Measurements from ENCODE around the gene ADGRA1. TPM values are rescaled to one million over a fixed set of nuclear protein-coding genes. Genes with fewer than 3 reads are reported as not detected.

Gene ADGRA1
- total RNA-seq, 3 donors from 2014 or later (not counting 1 experiment from before 2014, with no cell fraction given) = not detected

GRCh38 chr10:133059571-133059970 lies 28.2 kb upstream of the ADGRA1 start:
- Histone ChIP-seq H3K9me3 (ENCODE audit: control insufficient read depth, insufficient read depth, low read length) (no peaks in the 10 kb centered on the region), H3K27me3 (ENCODE audit: control insufficient read depth, insufficient read depth, low read length) (no peaks in the 10 kb centered on the region), H3K36me3 (ENCODE audit: control insufficient read depth, insufficient read depth, low read length) (no peaks in the 10 kb centered on the region), H3K4me3 (ENCODE audit: low read length) (no peak overlapping the region), H3K27ac (ENCODE audit: low read length) (no peak overlapping the region), H3K4me1 (ENCODE audit: control insufficient read depth, insufficient read depth, low read length) (peaks cover 20% of the 10 kb centered on the region)
- 86% methylated on average over 9 of the region's 9 CpGs for WGBS (ENCODE audit: insufficient coverage)
- no peak for DNase-seq
- Mint-ChIP-seq H3K27ac (no peak overlapping the region), H3K36me3 (no peaks in the 10 kb centered on the region), H3K9me3 (no peaks in the 10 kb centered on the region), H3K4me3 (peak overlapping the region; percentile 64), H3K4me1 (peaks cover 13 to 23% of the 10 kb centered on the region in 2 donors), H3K27me3 (ENCODE audit: low read depth in 2 of 2) (peaks cover 0 to 5% of the 10 kb centered on the region in 2 donors)
- intact Hi-C loops (cut with micrococcal nuclease) = no loop called here
- ATAC-seq = no peak
- TF ChIP-seq CTCF (IDR thresholded peaks at IDR 0.05) = no peak

GRCh38 chr10:133060022-133060421 lies 27.7 kb upstream of the ADGRA1 start:
- H3K36me3 ChIP-seq (ENCODE audit: control insufficient read depth, insufficient read depth, low read length) = no peaks in the 10 kb centered on the region
- Mint-ChIP-seq H3K4me1 (peaks cover 13 to 23% of the 10 kb centered on the region in 2 donors), H3K4me3 (no peak overlapping the region), H3K36me3 (no peaks in the 10 kb centered on the region), H3K9me3 (no peaks in the 10 kb centered on the region), H3K27me3 (ENCODE audit: low read depth in 2 of 2) (peaks cover 0 to 5% of the 10 kb centered on the region in 2 donors), H3K27ac (no peak overlapping the region)
- WGBS (ENCODE audit: insufficient coverage) = 92% methylated on average over 18 of the region's 18 CpGs
- intact Hi-C loops (cut with micrococcal nuclease) = no loop called here
- H3K9me3 ChIP-seq (ENCODE audit: control insufficient read depth, insufficient read depth, low read length) = no peaks in the 10 kb centered on the region
- H3K27me3 ChIP-seq (ENCODE audit: control insufficient read depth, insufficient read depth, low read length) = no peaks in the 10 kb centered on the region
- no peak overlapping the region for H3K4me3 ChIP-seq (ENCODE audit: low read length)
- H3K4me1 ChIP-seq (ENCODE audit: control insufficient read depth, insufficient read depth, low read length) = peaks cover 20% of the 10 kb centered on the region
- no peak overlapping the region for H3K27ac ChIP-seq (ENCODE audit: low read length)
- DNase-seq (no peak), ATAC-seq (no peak)
- TF ChIP-seq CTCF (IDR thresholded peaks at IDR 0.05) = no peak

- Histone ChIP-seq H3K9me3 (ENCODE audit: control insufficient read depth, insufficient read depth, low read length) (no peaks in the 10 kb centered on the region), H3K27me3 (ENCODE audit: control insufficient read depth, insufficient read depth, low read length) (no peaks in the 10 kb centered on the region), H3K36me3 (ENCODE audit: control insufficient read depth, insufficient read depth, low read length) (no peaks in the 10 kb centered on the region), H3K4me3 (ENCODE audit: low read length) (no peak overlapping the region), H3K4me1 (ENCODE audit: control insufficient read depth, insufficient read depth, low read length) (peaks cover 20% of the 10 kb centered on the region), H3K27ac (ENCODE audit: low read length) (no peak overlapping the region)
- intact Hi-C loops (cut with micrococcal nuclease) = no loop called here
- no peaks in the 10 kb centered on the region for H3K36me3 Mint-ChIP-seq
- peaks cover 13 to 23% of the 10 kb centered on the region in 2 donors for H3K4me1 Mint-ChIP-seq
- peaks cover 0 to 5% of the 10 kb centered on the region in 2 donors for H3K27me3 Mint-ChIP-seq (ENCODE audit: low read depth in 2 of 2)
- H3K27ac Mint-ChIP-seq = no peak overlapping the region
- DNase-seq (no peak), ATAC-seq (no peak)
- TF ChIP-seq CTCF (IDR thresholded peaks at IDR 0.05) = no peak
- 89% methylated on average over 17 of the region's 17 CpGs for WGBS (ENCODE audit: insufficient coverage)
- H3K4me3 Mint-ChIP-seq = no peak overlapping the region
- no peaks in the 10 kb centered on the region for H3K9me3 Mint-ChIP-seq
Measured at GRCh38 chr10:133060466-133060865, 27.3 kb upstream of the ADGRA1 start.

GRCh38 chr10:133060881-133061280 lies 26.8 kb upstream of the ADGRA1 start:
- Histone ChIP-seq H3K27ac (ENCODE audit: low read length) (no peak overlapping the region), H3K4me3 (ENCODE audit: low read length) (no peak overlapping the region), H3K4me1 (ENCODE audit: control insufficient read depth, insufficient read depth, low read length) (peaks cover 20% of the 10 kb centered on the region), H3K27me3 (ENCODE audit: control insufficient read depth, insufficient read depth, low read length) (no peaks in the 10 kb centered on the region), H3K9me3 (ENCODE audit: control insufficient read depth, insufficient read depth, low read length) (no peaks in the 10 kb centered on the region), H3K36me3 (ENCODE audit: control insufficient read depth, insufficient read depth, low read length) (no peaks in the 10 kb centered on the region)
- no peaks in the 10 kb centered on the region for H3K36me3 Mint-ChIP-seq
- no peak overlapping the region for H3K27ac Mint-ChIP-seq
- no peak overlapping the region for H3K4me3 Mint-ChIP-seq
- TF ChIP-seq CTCF (IDR thresholded peaks at IDR 0.05) = no peak
- ATAC-seq (no peak), DNase-seq (no peak)
- H3K4me1 Mint-ChIP-seq = peaks cover 13 to 23% of the 10 kb centered on the region in 2 donors
- WGBS (ENCODE audit: insufficient coverage) = 86% methylated on average over 12 of the region's 12 CpGs
- intact Hi-C loops (cut with micrococcal nuclease) = no loop called here
- peaks cover 0 to 5% of the 10 kb centered on the region in 2 donors for H3K27me3 Mint-ChIP-seq (ENCODE audit: low read depth in 2 of 2)
- no peaks in the 10 kb centered on the region for H3K9me3 Mint-ChIP-seq
